ENCODE measurements around the gene ZFX.

The ZFX gene

DNA sequence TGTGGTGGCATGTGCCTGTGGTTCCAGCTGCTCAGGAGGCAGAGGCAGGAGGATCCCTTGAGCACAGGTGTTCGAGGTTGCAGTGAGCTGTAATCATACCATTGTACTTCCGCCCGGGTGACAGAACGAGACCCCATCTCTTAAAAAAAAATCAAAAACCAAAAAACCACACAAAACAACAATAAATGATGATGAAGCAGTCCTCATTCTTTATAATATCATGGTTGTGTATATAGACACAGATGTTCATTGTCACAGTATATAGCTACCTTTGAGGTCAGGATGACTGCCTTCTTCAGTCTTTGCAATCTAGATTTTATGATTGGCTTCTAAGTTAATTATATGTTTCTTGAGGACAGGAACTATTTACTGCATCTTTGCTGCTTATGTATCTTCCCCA, 37.0 kb downstream of the ZFX start:
- H3K4me3 ChIP-seq (ENCODE audit: low read depth, low read length) = no peak overlapping the region
- TF ChIP-seq, protein P1, sequence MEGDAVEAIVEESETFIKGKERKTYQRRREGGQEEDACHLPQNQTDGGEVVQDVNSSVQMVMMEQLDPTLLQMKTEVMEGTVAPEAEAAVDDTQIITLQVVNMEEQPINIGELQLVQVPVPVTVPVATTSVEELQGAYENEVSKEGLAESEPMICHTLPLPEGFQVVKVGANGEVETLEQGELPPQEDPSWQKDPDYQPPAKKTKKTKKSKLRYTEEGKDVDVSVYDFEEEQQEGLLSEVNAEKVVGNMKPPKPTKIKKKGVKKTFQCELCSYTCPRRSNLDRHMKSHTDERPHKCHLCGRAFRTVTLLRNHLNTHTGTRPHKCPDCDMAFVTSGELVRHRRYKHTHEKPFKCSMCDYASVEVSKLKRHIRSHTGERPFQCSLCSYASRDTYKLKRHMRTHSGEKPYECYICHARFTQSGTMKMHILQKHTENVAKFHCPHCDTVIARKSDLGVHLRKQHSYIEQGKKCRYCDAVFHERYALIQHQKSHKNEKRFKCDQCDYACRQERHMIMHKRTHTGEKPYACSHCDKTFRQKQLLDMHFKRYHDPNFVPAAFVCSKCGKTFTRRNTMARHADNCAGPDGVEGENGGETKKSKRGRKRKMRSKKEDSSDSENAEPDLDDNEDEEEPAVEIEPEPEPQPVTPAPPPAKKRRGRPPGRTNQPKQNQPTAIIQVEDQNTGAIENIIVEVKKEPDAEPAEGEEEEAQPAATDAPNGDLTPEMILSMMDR (IDR thresholded peaks at IDR 0.05; ENCODE audit: low read depth, low read length) = no peak

DNA sequence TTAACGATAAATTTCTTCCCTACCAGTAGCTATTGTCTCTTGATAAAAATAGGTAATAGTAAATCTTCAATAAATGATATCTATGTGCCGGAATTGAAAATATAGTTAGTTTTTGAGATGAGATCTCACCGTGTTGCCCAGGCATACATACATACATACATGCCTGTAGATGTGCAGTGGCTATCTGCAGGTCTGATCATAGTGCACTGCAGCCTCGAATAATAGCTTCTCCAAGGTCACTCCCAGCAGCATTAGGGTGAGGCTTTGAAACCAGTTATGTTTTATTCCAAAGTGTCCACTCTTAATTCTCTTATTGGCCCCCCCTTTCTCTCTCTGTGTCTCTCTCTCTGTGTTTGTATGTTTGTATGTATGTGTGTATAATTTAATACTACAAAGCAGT, 37.5 kb downstream of the ZFX start:
- H3K4me3 ChIP-seq (ENCODE audit: low read depth, low read length) = no peak overlapping the region
- TF ChIP-seq, protein P1 (IDR thresholded peaks at IDR 0.05; ENCODE audit: low read depth, low read length) = no peak

DNA sequence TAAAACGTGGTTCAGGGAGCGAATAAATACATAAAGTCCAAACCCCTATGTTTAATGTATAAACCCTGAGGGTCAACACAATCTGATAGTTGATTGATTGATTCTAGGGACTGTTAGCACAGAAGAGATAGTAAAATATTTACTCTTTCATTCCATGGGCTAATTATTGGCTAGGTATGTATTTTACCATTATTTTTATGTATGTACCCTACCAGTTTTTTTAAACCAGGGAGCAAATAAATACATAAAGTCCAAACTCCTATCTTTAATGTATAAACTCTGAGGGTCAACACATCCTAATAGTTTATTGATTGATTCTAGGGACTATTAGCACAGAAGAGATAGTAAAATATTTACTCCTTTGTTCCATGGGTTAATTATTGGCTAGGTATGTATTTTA, 40.0 kb downstream of the ZFX start:
- no peak overlapping the region for H3K4me3 ChIP-seq (ENCODE audit: low read depth, low read length)
- TF ChIP-seq, protein P1 (IDR thresholded peaks at IDR 0.05; ENCODE audit: low read depth, low read length) = no peak

DNA sequence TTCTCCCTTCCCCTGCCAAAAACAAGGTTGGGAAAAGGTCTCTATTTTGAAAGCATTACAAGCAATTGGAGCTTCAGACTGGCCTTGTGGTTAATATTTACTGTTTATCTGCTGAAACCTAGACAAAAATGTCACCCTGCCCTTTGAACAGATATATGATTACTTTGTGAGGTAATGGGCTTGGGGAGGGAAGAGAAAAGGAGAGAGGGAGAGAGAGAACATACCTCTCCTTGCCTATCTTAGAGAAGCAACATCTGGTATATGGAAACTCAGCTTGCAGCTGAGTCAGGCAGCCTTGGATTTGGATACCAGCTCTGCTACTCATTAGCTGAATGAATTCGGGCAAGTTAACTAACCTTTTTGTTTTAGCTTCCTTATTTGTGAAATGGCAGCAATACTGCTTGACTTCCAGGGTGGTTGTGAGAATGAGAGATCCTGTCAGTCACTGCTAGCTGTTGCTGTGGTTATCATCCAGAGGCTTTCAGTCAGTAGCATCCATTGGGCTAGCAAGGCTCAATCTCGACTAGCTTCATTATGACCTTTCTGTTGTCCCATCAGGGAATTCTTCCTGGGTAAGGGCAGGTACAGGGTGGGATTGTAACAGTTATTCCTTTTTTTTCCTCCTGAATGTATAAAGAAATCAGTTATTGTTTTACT, 41.1 kb downstream of the ZFX start:
- no peak overlapping the region for H3K4me3 ChIP-seq (ENCODE audit: low read depth, low read length)
- TF ChIP-seq, protein P1 (IDR thresholded peaks at IDR 0.05; ENCODE audit: low read depth, low read length) = no peak

DNA sequence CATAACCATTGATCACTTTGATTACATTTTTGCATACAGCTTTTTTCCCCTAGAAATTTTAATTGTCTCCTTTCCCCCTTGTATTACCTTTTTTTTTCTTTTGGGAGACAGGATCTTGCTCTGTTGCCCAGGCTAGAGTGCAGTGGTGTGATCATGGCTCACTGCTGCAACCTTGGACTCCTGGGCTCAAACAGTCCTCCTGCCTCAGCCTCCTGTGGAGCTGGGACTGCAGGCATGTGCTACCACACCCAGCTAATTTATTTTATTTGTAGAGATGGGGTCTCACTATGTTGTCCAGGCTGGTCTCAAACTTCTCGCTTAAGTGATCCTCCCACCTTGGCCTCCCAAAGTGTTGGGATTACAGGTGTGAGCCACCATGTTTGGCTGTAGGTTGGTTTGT, 47.0 kb downstream of the ZFX start:
- TF ChIP-seq, protein P1 (IDR thresholded peaks at IDR 0.05; ENCODE audit: low read depth, low read length) = no peak
- H3K4me3 ChIP-seq (ENCODE audit: low read depth, low read length) = no peak overlapping the region

DNA sequence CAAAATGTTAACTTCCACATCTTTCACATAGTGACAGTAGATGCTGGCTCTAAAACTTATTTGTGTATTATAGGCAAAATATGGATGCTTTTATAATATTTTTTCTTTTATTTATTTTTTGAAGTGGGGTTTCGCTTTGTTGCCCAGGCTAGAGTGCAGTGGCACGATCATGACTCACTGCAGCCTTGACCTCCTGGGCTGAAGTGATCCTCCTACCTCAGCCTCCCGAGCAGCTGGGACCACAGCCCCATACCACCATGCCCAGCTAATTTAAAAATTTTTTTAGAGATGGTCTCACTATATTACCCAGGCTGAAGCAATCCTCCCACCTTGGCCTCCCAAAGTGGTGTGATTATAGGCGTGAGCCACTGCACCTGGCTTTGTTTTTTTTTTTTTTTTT, 48.6 kb downstream of the ZFX start:
- no peak overlapping the region for H3K4me3 ChIP-seq (ENCODE audit: low read depth, low read length)
- TF ChIP-seq, protein P1 (IDR thresholded peaks at IDR 0.05; ENCODE audit: low read depth, low read length) = no peak

DNA sequence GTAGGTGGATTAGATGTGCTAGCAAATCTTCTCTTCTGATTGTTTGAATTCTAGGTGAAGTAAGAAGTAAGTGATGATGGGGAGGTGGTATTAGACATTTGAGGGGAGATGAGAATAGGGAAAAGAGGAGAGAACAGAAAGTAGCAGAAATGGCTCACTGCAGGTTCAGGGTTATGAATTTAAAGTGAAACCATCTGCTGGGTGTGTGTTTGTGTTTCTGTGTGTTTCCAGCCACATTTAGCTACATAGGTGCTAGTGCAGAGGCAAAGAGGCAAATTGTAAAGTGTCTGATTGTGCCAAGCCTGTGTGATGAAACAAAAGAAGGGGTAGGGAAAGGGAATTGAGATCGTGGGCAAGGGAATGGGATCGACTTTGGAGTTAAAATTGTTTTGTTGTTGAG, 50.6 kb downstream of the ZFX start:
- TF ChIP-seq, protein P1 (IDR thresholded peaks at IDR 0.05; ENCODE audit: low read depth, low read length) = no peak

More for the DNA sequence above, 50.6 kb downstream of the ZFX start:
- H3K4me3 ChIP-seq (ENCODE audit: low read depth, low read length) = no peak overlapping the region
